Measurements from ENCODE around the gene KNTC1. TPM values are rescaled to one million over a fixed set of nuclear protein-coding genes. Genes with fewer than 3 reads are reported as not detected.

KNTC1 gene
- total RNA-seq, 1 donor from 2014 or later: 249 TPM

DNA sequence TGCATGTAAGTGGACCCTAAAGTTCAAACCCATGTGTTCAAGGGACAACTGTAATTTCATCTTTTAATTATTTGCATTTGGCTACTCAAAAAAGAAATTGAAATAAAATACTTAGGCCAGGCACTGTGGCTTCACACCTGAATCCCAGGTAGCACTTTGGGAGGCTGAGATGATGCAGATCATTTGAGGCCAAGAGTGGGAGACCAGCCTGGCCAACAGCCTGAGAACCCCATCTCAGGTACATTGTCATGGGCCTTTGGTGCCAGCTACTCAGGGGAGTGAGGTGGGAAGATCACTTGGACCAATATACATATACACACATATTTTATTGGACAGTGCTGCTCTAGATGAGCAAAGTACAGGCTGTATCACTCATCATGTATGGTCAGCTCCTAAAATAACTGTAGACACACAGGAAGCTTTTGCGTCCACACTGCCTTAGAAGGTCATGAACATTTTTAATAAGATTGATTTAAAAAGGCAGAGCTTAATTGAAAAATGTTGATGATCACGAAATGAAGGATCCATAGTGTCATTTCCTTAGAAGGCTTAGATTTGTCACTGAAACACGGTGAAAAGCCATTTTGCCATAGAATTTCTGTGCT lies 23.8 kb upstream of the KNTC1 start:
- Histone ChIP-seq H3K4me2 (no peak overlapping the region), H3K36me3 (peaks cover 25% of the 10 kb centered on the region), H3K4me3 (no peak overlapping the region), H4K20me1 (ENCODE audit: low read depth) (peaks cover 10% of the 10 kb centered on the region), H3K27me3 (no peaks in the 10 kb centered on the region), H3K27ac (no peak overlapping the region), H3K9ac (no peak overlapping the region), H3K79me2 (ENCODE audit: low read depth) (peaks cover 34% of the 10 kb centered on the region), H3K9me3 (ENCODE audit: low read depth) (no peaks in the 10 kb centered on the region), H3F3A (ENCODE audit: low read depth) (peaks cover 83% of the 10 kb centered on the region), H2AFZ (replicated peaks) (no peak overlapping the region), H3K4me1 (peaks cover 12% of the 10 kb centered on the region)
- no peak overlapping the region for H3K4me3 Mint-ChIP-seq
- no peaks in the 10 kb centered on the region for H3K9me3 Mint-ChIP-seq
- DNase-seq (ENCODE audit: low spot score): no peak
- TF ChIP-seq EZH2phosphoT487 (IDR thresholded peaks at IDR 0.05) (no peak), EZH2 (IDR thresholded peaks at IDR 0.05) (no peak)
- TF ChIP-seq, protein P1, sequence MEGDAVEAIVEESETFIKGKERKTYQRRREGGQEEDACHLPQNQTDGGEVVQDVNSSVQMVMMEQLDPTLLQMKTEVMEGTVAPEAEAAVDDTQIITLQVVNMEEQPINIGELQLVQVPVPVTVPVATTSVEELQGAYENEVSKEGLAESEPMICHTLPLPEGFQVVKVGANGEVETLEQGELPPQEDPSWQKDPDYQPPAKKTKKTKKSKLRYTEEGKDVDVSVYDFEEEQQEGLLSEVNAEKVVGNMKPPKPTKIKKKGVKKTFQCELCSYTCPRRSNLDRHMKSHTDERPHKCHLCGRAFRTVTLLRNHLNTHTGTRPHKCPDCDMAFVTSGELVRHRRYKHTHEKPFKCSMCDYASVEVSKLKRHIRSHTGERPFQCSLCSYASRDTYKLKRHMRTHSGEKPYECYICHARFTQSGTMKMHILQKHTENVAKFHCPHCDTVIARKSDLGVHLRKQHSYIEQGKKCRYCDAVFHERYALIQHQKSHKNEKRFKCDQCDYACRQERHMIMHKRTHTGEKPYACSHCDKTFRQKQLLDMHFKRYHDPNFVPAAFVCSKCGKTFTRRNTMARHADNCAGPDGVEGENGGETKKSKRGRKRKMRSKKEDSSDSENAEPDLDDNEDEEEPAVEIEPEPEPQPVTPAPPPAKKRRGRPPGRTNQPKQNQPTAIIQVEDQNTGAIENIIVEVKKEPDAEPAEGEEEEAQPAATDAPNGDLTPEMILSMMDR (IDR thresholded peaks at IDR 0.05): no peak
- peaks cover 22% of the 10 kb centered on the region for H3K4me1 Mint-ChIP-seq
- H3K27me3 Mint-ChIP-seq (ENCODE audit: insufficient read depth, low read depth): peaks cover 4% of the 10 kb centered on the region
- no peak overlapping the region for H3K27ac Mint-ChIP-seq
- peaks cover 28% of the 10 kb centered on the region for H3K36me3 Mint-ChIP-seq

- Mint-ChIP-seq H3K27ac (no peak overlapping the region), H3K4me1 (peaks cover 16% of the 10 kb centered on the region), H3K27me3 (ENCODE audit: insufficient read depth, low read depth) (peaks cover 4% of the 10 kb centered on the region), H3K4me3 (no peak overlapping the region), H3K36me3 (peaks cover 29% of the 10 kb centered on the region), H3K9me3 (no peaks in the 10 kb centered on the region)
- TF ChIP-seq, protein P1 (IDR thresholded peaks at IDR 0.05): no peak
- TF ChIP-seq EZH2phosphoT487 (IDR thresholded peaks at IDR 0.05): no peak
- TF ChIP-seq EZH2 (IDR thresholded peaks at IDR 0.05): no peak
- Histone ChIP-seq H3K27me3 (no peaks in the 10 kb centered on the region), H4K20me1 (ENCODE audit: low read depth) (peaks cover 5% of the 10 kb centered on the region), H3K9me3 (ENCODE audit: low read depth) (no peaks in the 10 kb centered on the region), H3K4me1 (peaks cover 5% of the 10 kb centered on the region), H3K79me2 (ENCODE audit: low read depth) (peaks cover 34% of the 10 kb centered on the region), H3K4me3 (no peak overlapping the region), H3K4me2 (no peak overlapping the region), H3K36me3 (peaks cover 30% of the 10 kb centered on the region), H2AFZ (replicated peaks) (no peak overlapping the region), H3K9ac (no peak overlapping the region), H3F3A (ENCODE audit: low read depth) (peaks cover 90% of the 10 kb centered on the region), H3K27ac (no peak overlapping the region)
- DNase-seq (ENCODE audit: low spot score): no peak
Observed at GRCh38 chr12:122503783-122504590, 23.1 kb upstream of the KNTC1 start.

GRCh38 chr12:122505419-122506051 lies 21.5 kb upstream of the KNTC1 start:
- no peak overlapping the region for H3K4me3 ChIP-seq
- peaks cover 36% of the 10 kb centered on the region for H3K36me3 ChIP-seq
- no peak for DNase-seq (ENCODE audit: low spot score)
- no peak overlapping the region for H2AFZ ChIP-seq (replicated peaks)
- H3K9ac ChIP-seq: no peak overlapping the region
- peaks cover 4% of the 10 kb centered on the region for H3K4me1 ChIP-seq
- no peak for TF ChIP-seq EZH2 (IDR thresholded peaks at IDR 0.05)
- TF ChIP-seq, protein P1 (IDR thresholded peaks at IDR 0.05): no peak
- no peak for TF ChIP-seq EZH2phosphoT487 (IDR thresholded peaks at IDR 0.05)
- H3K4me2 ChIP-seq: no peak overlapping the region
- Mint-ChIP-seq H3K9me3 (no peaks in the 10 kb centered on the region), H3K4me1 (peaks cover 11% of the 10 kb centered on the region), H3K36me3 (peaks cover 35% of the 10 kb centered on the region), H3K27ac (no peak overlapping the region), H3K27me3 (ENCODE audit: insufficient read depth, low read depth) (peaks cover 4% of the 10 kb centered on the region), H3K4me3 (no peak overlapping the region)
- peaks cover 90% of the 10 kb centered on the region for H3F3A ChIP-seq (ENCODE audit: low read depth)
- no peaks in the 10 kb centered on the region for H3K27me3 ChIP-seq
- H4K20me1 ChIP-seq (ENCODE audit: low read depth): peaks cover 12% of the 10 kb centered on the region
- peak overlapping the region; percentile 65 for H3K27ac ChIP-seq
- peaks cover 36% of the 10 kb centered on the region for H3K79me2 ChIP-seq (ENCODE audit: low read depth)
- no peaks in the 10 kb centered on the region for H3K9me3 ChIP-seq (ENCODE audit: low read depth)
